Activated naive CD8-positive, alpha-beta T cell treated with anti-CD3 and anti-CD28 coated beads, Interleukin-2, amount 50 U/mL, for 16 hours (primary cell): ENCODE data around the gene RBBP8NL.

Experiments
- DNase-seq: peaks from one replicate; pipeline ENCODE4 v3.0.0-alpha.2; 2020; ENCODE audit warnings: low read depth, low spot score

RBBP8NL gene

DNA sequence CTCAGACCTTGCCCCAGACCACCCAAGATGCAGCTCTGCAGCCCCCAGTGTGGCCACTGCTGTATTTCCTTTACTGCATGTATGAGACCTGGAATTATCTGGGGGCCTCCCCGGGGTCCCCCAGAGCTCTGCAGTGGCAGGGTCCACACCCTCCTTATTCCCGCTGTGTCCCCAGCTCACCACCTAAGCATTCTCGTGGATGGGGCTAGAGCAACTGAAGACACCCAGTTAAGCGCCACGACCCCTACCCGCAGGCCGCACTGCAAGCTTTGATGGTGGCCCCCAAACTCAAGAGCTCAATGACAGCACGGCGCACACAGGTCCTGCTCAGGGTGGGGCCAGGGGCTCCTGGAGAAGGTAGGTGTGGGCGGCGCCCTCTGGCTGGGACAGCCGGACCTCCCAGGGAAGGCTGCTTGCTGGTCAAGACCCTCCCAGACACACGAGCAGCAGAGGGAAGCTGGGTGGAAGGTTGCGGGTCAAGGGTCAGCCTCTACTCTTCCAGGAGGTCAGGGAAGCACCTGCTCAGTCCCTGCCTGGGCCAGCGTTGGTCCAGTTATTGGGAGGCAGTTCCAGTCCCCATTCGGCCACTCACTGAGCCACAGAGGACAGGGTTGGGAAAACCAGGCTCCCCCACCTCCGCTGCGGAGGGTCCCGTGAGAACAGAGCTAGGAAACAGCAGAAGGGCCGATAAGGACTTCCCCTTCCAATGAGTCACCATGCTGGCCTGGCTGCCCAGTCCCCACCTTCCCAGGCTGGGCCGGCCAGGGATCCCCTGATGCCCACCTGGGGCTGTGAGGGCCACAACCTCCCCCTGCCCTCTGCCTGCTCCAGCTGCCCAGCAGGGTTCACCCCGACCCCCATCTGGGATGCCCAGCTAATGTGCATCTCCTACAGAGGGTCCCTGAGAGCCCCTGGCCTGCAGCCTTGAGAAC, 63.2 kb downstream of the RBBP8NL start:
- no peak for DNase-seq

DNA sequence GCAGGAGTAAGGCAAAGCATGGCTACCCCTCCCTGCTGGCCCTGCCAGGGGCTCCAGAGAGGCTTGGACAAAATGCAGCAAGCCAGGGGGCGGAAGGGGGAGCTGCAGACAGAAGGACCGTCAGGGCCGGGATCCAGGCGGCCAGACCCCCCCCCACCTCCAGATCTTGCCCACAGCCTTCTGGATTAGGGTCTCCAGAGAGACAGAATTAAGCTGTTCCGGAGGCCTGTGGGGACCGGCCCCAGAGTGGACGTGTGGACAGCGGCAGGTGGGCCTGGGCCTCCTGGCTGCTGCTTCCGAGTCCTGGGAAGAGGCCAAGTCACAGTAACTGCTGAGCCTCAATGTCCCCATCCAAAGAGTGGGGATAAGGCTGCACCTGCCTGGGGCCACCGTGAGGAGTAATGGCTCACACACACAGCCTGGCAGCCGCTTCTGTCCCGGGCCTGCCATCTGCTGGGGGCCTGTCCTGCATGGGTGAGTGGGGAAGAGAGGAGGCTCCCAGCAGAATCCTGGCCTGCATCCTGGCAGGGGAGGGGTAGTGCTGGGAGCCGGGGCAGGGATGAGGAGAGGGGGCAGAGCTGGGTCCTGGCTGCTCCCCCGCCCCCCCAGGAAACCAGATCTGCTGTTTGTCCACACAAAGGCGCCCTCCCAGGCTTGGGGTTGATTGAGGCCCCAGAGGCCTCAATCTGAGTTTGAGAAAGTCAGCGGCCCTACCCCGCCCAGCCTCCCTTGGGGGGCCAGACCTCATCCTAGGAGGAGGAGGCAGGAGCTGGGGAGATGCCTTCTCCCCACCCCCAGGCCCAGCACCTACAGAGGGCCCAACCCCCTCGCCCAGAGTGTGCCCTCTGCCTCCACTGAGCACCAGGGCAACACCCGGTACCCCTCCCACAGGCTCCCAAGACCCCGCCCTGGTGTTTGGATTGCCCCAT, 64.1 kb downstream of the RBBP8NL start:
- no peak for DNase-seq

DNA sequence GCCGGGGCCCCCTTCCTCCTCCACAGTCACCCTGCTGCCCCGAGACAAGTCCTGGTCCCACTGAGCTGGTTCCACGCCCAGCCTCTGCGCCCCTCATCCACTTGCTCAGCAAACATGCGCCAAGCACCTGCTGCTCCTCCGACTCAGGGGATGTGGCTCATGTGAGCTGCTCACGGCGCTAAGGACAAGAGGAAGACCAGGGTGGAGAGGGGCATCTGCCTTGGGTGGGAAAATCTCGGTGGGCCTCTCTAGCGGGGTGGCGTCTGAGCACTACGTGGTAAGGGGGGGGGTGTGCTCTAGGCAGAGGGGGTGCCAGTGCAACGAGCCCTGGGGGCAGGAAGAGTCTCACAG, 64.8 kb downstream of the RBBP8NL start:
- DNase-seq, result no peak

DNA sequence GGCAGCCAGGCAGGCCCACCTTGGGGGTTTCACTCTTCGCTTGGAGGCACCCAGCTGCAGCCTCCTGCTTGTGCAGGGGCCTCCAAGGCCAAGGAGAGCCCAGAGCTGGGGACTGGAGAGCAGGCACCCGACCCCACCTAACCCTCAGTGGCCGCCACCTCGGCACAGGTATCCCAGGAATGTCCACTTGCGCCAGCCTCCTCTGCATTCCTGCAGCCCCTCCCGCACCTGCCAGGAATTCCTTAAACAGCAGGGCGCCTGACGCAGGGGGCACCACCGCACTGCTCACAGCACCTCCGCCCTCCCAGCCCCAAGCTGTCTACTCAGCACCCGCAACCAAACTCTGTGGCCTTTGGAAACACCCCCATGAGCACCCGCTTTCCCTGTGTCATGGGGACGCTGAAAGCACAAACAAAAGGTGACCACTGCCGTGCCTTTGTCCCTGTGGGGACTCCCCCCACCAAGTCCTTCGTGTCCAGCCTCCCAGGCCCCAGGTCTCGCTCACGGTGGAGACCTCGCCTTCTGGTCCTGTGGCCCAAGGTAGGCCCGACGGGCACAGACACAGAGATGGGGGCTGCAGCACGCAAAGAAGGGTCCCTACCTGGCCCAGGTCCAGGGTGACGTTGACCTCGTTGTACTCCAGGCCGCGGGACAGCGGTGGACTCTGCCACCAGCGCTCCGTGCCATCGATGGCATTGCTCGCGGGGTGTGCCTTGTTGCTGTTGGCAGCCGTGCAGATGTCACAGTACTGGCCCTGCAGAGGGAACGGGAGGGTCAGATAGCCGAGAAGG, 65.3 kb downstream of the RBBP8NL start:
- DNase-seq, result no peak

DNA sequence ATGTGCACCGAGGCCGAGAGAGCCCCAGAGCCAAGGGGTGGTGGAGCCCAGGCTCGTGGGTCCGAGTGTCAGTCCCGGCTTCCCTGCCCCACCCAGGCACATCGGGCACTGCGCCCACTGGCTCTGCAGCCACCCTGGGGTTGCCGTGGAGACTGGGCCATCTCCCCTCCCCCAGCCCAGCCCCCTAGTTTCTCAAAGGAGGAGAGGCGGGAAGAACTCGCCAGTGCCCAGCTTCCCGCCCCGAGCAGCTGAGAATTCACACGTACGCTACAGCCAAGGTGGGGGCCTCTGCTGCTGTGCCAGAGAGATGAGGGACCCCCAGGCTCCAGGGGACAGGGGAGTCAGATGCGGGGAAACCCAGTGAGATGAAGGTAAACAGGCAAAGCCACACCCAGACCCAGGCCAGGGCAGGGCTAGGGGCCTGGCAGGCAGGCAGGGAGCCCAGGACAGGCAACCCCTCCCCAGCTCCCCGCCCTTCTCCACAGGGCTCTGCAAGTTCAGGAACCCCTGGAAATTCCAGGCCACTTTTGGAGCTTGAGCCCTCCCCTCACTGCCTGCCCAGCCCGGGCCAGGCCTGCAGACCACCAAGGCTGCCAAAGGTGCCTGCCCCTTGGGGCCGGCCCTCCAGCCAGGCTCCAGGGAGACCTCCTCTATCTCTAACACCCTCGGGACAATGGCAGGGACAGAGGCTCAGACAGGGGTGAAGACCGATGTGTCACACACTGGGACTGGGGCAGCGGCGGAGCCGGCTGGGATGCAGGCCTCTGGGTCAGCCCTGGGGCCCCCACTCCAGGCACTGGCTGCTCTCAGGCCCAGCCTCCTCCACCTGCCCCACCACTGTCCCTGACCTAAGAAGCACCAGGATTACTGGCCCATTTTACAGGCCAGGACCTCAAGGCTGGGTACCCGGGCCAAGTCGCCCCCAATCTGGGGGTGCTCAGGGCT, 66.2 kb downstream of the RBBP8NL start:
- no peak for DNase-seq
